ENCODE results near the gene OBP2A.

GRCh38 chr9:135568026-135568425 lies 22.1 kb downstream of the OBP2A start:
- TF ChIP-seq CTCF (IDR thresholded peaks at IDR 0.05) (no peak), POLR2A (IDR thresholded peaks at IDR 0.05) (no peak)

All from tibial nerve (tissue), 3 donors.